Liver (tissue), 9 donors: ENCODE results near the gene MED15. TPM values are rescaled to one million over a fixed set of nuclear protein-coding genes. Genes with fewer than 3 reads are reported as not detected.

Experiments
- DNase-seq: peaks from one replicate; pipeline ENCODE4 v3.0.0-alpha.2; 2017; ENCODE audit warnings: low spot score
- H3K27ac ChIP-seq, 2 donors: one replicate each; pipeline ENCODE4 v1.7.0; 2013; ENCODE audit warnings: inconsistent platforms in 2 of 2, low read length in 2 of 2, control low read depth in 1 of 2, low read depth in 1 of 2, mild to moderate bottlenecking in 1 of 2
- H3K27me3 ChIP-seq, 4 donors: one replicate each; pipeline versions ENCODE4 v1.6.1 to v1.7.0; 2013; ENCODE audit warnings: low read length in 3 of 4, inconsistent platforms in 1 of 4, mild to moderate bottlenecking in 1 of 4, moderate library complexity in 1 of 4; ENCODE audit not compliant: control insufficient read depth in 4 of 4, insufficient read depth in 4 of 4
- H3K36me3 ChIP-seq, 4 donors: one replicate each; pipeline versions ENCODE4 v1.6.1 to v1.7.0; 2013; ENCODE audit warnings: low read length in 3 of 4, mild to moderate bottlenecking in 3 of 4, low read depth in 1 of 4, moderate library complexity in 1 of 4; ENCODE audit not compliant: control insufficient read depth in 4 of 4, insufficient read depth in 3 of 4
- H3K4me1 ChIP-seq, 4 donors: one replicate each; pipeline versions ENCODE4 v1.6.1 to v1.7.0; 2013; ENCODE audit warnings: low read length in 3 of 4, mild to moderate bottlenecking in 3 of 4, moderate library complexity in 1 of 4; ENCODE audit not compliant: control insufficient read depth in 4 of 4, insufficient read depth in 4 of 4
- H3K4me3 ChIP-seq, 3 donors: one replicate each; pipeline versions ENCODE4 v1.6.1 to v1.7.0; 2013; ENCODE audit warnings: low read length in 3 of 3, control low read depth in 1 of 3, low read depth in 1 of 3, mild to moderate bottlenecking in 1 of 3
- H3K9ac ChIP-seq, 2 donors: one replicate each; pipeline ENCODE4 v1.7.0; 2013; ENCODE audit warnings: low read length in 2 of 2, mild to moderate bottlenecking in 2 of 2, moderate library complexity in 2 of 2, control low read depth in 1 of 2, low read depth in 1 of 2
- H3K9me3 ChIP-seq, 4 donors: one replicate each; pipeline versions ENCODE4 v1.6.1 to v1.7.0; 2013; ENCODE audit warnings: low read length in 3 of 4; ENCODE audit not compliant: control insufficient read depth in 4 of 4
- ATF3 ChIP-seq: IDR thresholded peaks from 2 replicates; pipeline ENCODE4 v1.6.1; 2016; ENCODE audit warnings: antibody characterized with exemption
- CTCF ChIP-seq: fragments of 150-350 bp; IDR thresholded peaks from 2 replicates; pipeline ENCODE4 v1.5.1; 2017; ENCODE audit warnings: improper control_type of control experiment, low read depth, low read length; ENCODE audit not compliant: missing input control
- EGR1 ChIP-seq, 2 donors: IDR thresholded peaks; 2 replicates each; pipeline ENCODE4 v1.6.1; 2016 to 2018; ENCODE audit warnings: antibody characterized with exemption in 2 of 2, low read depth in 2 of 2
- FOXA2 ChIP-seq: IDR thresholded peaks from 2 replicates; pipeline ENCODE4 v1.6.1; 2016; ENCODE audit warnings: antibody characterized with exemption
- GABPA ChIP-seq, 2 donors: IDR thresholded peaks in 1 of 2; conservative IDR thresholded peaks in 1 of 2; 2 replicates each; pipeline ENCODE4 v1.6.1; 2016; ENCODE audit warnings: antibody characterized with exemption in 2 of 2, mild to moderate bottlenecking in 1 of 2, moderate library complexity in 1 of 2
- HNF4A ChIP-seq, 2 donors: conservative IDR thresholded peaks; 2 replicates each; pipeline ENCODE4 v1.6.1; 2016; ENCODE audit warnings: antibody characterized with exemption in 2 of 2, mild to moderate bottlenecking in 2 of 2
- JUND ChIP-seq, 2 donors: IDR thresholded peaks; 2 replicates each; pipeline ENCODE4 v1.6.1; 2016; ENCODE audit warnings: antibody characterized with exemption in 2 of 2
- NR2F2 ChIP-seq: IDR thresholded peaks from 2 replicates; pipeline ENCODE4 v1.6.1; 2016; ENCODE audit warnings: antibody characterized with exemption
- RAD21 ChIP-seq, 2 donors: IDR thresholded peaks; 2 replicates each; pipeline ENCODE4 v1.6.1; 2016; ENCODE audit warnings: antibody characterized with exemption in 2 of 2, mild to moderate bottlenecking in 2 of 2
- REST ChIP-seq: IDR thresholded peaks from 2 replicates; pipeline ENCODE4 v1.6.1; 2016; ENCODE audit warnings: antibody characterized with exemption, mild to moderate bottlenecking
- RXRA ChIP-seq, 2 donors: IDR thresholded peaks; 2 replicates each; pipeline ENCODE4 v1.6.1; 2017 to 2018; ENCODE audit warnings: antibody characterized with exemption in 2 of 2, mild to moderate bottlenecking in 1 of 2
- SP1 ChIP-seq: IDR thresholded peaks from 2 replicates; pipeline ENCODE4 v1.6.1; 2018; ENCODE audit warnings: antibody characterized with exemption, mild to moderate bottlenecking
- WGBS: extraction: QIAGEN DNeasy Blood & Tissue Kit; methylation state at CpG from one replicate; pipeline ENCODE4 v1.1.7; 2013; 5-methylcytosine and 5-hydroxymethylcytosine counted together
- polyA plus RNA-seq, 2 donors: library from polyadenylated mRNA; stranded (reverse) in 1 of 2; unstranded in 1 of 2; fragments of 200-250 nt in 1 of 2; fragments of >200 nt in 1 of 2; fragmentation: Nextera tagmentation in 1 of 2; extraction: Ambion mirVana in 1 of 2; gene quantifications; one replicate each; pipeline versions ENCODE4 v1.2.1 to v1.2.3, GENCODE V29; 2013 to 2015
- total RNA-seq, 2 donors: library from RNA; depleted of rRNA; stranded (reverse); fragments of >200 nt; gene quantifications; one replicate each; pipeline ENCODE4 v1.2.3, GENCODE V29; 2014
- donor health status: healthy.
- donor health status: healthy.
- donor health status: healthy.
- donor health status: healthy.
- donor health status: healthy.

The MED15 gene
- total and polyA plus RNA-seq, 4 donors: 9.7 to 28.0 (median 16.2) TPM

GRCh38 chr22:20606784-20607128 is 99.3 kb downstream of the MED15 start:
- WGBS: 85% methylated on average over 9 of the region's 9 CpGs
- Histone ChIP-seq H3K9ac (no peak overlapping the region), H3K4me3 (no peak overlapping the region), H3K9me3 (no peaks in the 10 kb centered on the region), H3K27ac (no peak overlapping the region), H3K27me3 (no peaks in the 10 kb centered on the region), H3K36me3 (no peaks in the 10 kb centered on the region), H3K4me1 (peaks cover 0 to 8% (median 0%) of the 10 kb centered on the region in 4 donors)
- DNase-seq: no peak
- TF ChIP-seq EGR1 (IDR thresholded peaks at IDR 0.05; ENCODE audit: low read depth in 2 of 2) (no peak), ATF3 (no peak), CTCF (no peak), GABPA (IDR thresholded peaks at IDR 0.05 in 1 of 2, conservative IDR thresholded peaks at IDR 0.05 in 1 of 2) (no peak), REST (no peak), HNF4A (conservative IDR thresholded peaks at IDR 0.05) (no peak), RAD21 (IDR thresholded peaks at IDR 0.05) (no peak), SP1 (no peak), NR2F2 (no peak), RXRA (IDR thresholded peaks at IDR 0.05) (no peak), FOXA2 (no peak), JUND (IDR thresholded peaks at IDR 0.05) (no peak)

GRCh38 chr22:20607157-20607907 is 99.9 kb downstream of the MED15 start:
- no peak for TF ChIP-seq REST
- 77% methylated on average over 31 of the region's 31 CpGs for WGBS
- Histone ChIP-seq H3K9ac (no peak overlapping the region), H3K9me3 (no peaks in the 10 kb centered on the region), H3K27ac (no peak overlapping the region), H3K4me3 (no peak overlapping the region), H3K27me3 (no peaks in the 10 kb centered on the region), H3K36me3 (no peaks in the 10 kb centered on the region), H3K4me1 (peaks cover 0 to 8% (median 0%) of the 10 kb centered on the region in 4 donors)
- no peak for DNase-seq
